ENCODE data around the gene CAPN12.

Gene CAPN12

GRCh38 chr19:38742906-38743305, 1.4 kb downstream of the CAPN12 start:
- DNase-seq (ENCODE audit: low spot score), result no peak
- no peak for TF ChIP-seq CTCF (IDR thresholded peaks at IDR 0.05; ENCODE audit: extremely low read depth, missing control alignments)

- no peak for TF ChIP-seq CTCF (IDR thresholded peaks at IDR 0.05; ENCODE audit: extremely low read depth, missing control alignments)
- no peak for DNase-seq (ENCODE audit: low spot score)
These were observed 2.0 kb downstream of the CAPN12 start for GRCh38 chr19:38742296-38742695.

- TF ChIP-seq CTCF (IDR thresholded peaks at IDR 0.05; ENCODE audit: extremely low read depth, missing control alignments), result no peak
- DNase-seq (ENCODE audit: low spot score), result no peak
These were observed 2.6 kb downstream of the CAPN12 start for GRCh38 chr19:38741670-38742069.

GRCh38 chr19:38740932-38741331, 3.3 kb downstream of the CAPN12 start:
- DNase-seq (ENCODE audit: low spot score), result no peak
- no peak for TF ChIP-seq CTCF (IDR thresholded peaks at IDR 0.05; ENCODE audit: extremely low read depth, missing control alignments)

GRCh38 chr19:38740257-38740592, 4.0 kb downstream of the CAPN12 start:
- no peak for DNase-seq (ENCODE audit: low spot score)
- TF ChIP-seq CTCF (IDR thresholded peaks at IDR 0.05; ENCODE audit: extremely low read depth, missing control alignments), result no peak

- TF ChIP-seq CTCF (IDR thresholded peaks at IDR 0.05; ENCODE audit: extremely low read depth, missing control alignments), result no peak
- DNase-seq (ENCODE audit: low spot score), result no peak
These were observed 4.6 kb downstream of the CAPN12 start for GRCh38 chr19:38739440-38740256.

GRCh38 chr19:38737921-38738737, 6.1 kb downstream of the CAPN12 start:
- no peak for TF ChIP-seq CTCF (IDR thresholded peaks at IDR 0.05; ENCODE audit: extremely low read depth, missing control alignments)
- no peak for DNase-seq (ENCODE audit: low spot score)

Data from GM20000 (cell line).